Measurements from ENCODE around the gene USP32.
A peak's percentile ranks its signal among the peaks of the same experiment; 100 is the strongest.

Gene USP32

GRCh38 chr17:60135151-60135950, 256.6 kb downstream of the USP32 start:
- peak; percentile 36 for TF ChIP-seq POLR2A (IDR thresholded peaks at IDR 0.05; ENCODE audit: extremely low read depth, insufficient read length)
- no peak for TF ChIP-seq CTCF (IDR thresholded peaks at IDR 0.05; ENCODE audit: low read depth, low read length)
- no peak for TF ChIP-seq MYC (IDR thresholded peaks at IDR 0.05; ENCODE audit: low read depth, low read length)
- TF ChIP-seq MAX (IDR thresholded peaks at IDR 0.05; ENCODE audit: low read depth, low read length): peak; percentile 29; the same call in 1 of the 2 replicates
- H3K4me3 ChIP-seq (ENCODE audit: low read depth, low read length): peak overlapping the region; percentile 69
- DNase-seq (ENCODE audit: low read depth): peak; percentile 87

- no peak for DNase-seq (ENCODE audit: low read depth)
- peak overlapping the region; percentile 69 for H3K4me3 ChIP-seq (ENCODE audit: low read depth, low read length)
- no peak for TF ChIP-seq MYC (IDR thresholded peaks at IDR 0.05; ENCODE audit: low read depth, low read length)
- TF ChIP-seq CTCF (IDR thresholded peaks at IDR 0.05; ENCODE audit: low read depth, low read length): no peak
- no peak for TF ChIP-seq MAX (IDR thresholded peaks at IDR 0.05; ENCODE audit: low read depth, low read length)
- no peak for TF ChIP-seq POLR2A (IDR thresholded peaks at IDR 0.05; ENCODE audit: extremely low read depth, insufficient read length)
These were observed 257.4 kb downstream of the USP32 start for GRCh38 chr17:60134396-60135150.

- H3K4me3 ChIP-seq (ENCODE audit: low read depth, low read length): no peak overlapping the region
- TF ChIP-seq CTCF (IDR thresholded peaks at IDR 0.05; ENCODE audit: low read depth, low read length) (no peak), MAX (IDR thresholded peaks at IDR 0.05; ENCODE audit: low read depth, low read length) (no peak), MYC (IDR thresholded peaks at IDR 0.05; ENCODE audit: low read depth, low read length) (no peak), POLR2A (IDR thresholded peaks at IDR 0.05; ENCODE audit: extremely low read depth, insufficient read length) (no peak)
- no peak for DNase-seq (ENCODE audit: low read depth)
These were observed 261.5 kb downstream of the USP32 start for GRCh38 chr17:60130466-60130865.

GRCh38 chr17:60129164-60129563, 262.8 kb downstream of the USP32 start:
- TF ChIP-seq CTCF (IDR thresholded peaks at IDR 0.05; ENCODE audit: low read depth, low read length) (no peak), POLR2A (IDR thresholded peaks at IDR 0.05; ENCODE audit: extremely low read depth, insufficient read length) (no peak), MYC (IDR thresholded peaks at IDR 0.05; ENCODE audit: low read depth, low read length) (no peak), MAX (IDR thresholded peaks at IDR 0.05; ENCODE audit: low read depth, low read length) (no peak)
- H3K4me3 ChIP-seq (ENCODE audit: low read depth, low read length): no peak overlapping the region

More at GRCh38 chr17:60129164-60129563, 262.8 kb downstream of the USP32 start:
- DNase-seq (ENCODE audit: low read depth): no peak
